Measurements from ENCODE around the gene PPP2R1B.

DNA sequence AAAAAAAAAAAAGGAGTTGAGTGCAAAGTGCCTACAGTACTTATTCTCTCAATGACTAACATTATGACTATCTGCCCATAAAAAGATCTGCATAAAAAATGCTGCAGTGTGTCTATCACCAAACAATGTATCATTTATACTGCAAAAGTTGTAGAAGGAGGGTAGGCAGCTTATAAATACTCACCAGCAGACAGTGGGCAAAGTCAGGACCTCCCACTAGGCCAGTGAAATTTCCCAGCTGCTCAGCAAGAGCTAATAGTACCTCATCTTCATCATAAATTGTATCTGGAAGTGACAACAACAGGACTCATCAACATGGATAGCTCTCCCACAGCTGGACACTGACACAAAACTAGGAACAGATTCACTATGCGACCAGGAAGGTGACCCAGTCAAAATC is 1.6 kb downstream of the PPP2R1B start:
- TF ChIP-seq CTCF (IDR thresholded peaks at IDR 0.05) (no peak), POLR2A (IDR thresholded peaks at IDR 0.05) (no peak)
